Right lung (tissue), 5 donors: ENCODE results near the gene CENPP. TPM values are rescaled to one million over a fixed set of nuclear protein-coding genes. Genes with fewer than 3 reads are reported as not detected.

Source experiments
- DNase-seq, 2 donors: peaks; one replicate each; pipeline ENCODE4 v3.0.0-alpha.2; 2013
- polyA plus RNA-seq, 5 donors: library from polyadenylated mRNA; unstranded; fragments of 120-200 nt; gene quantifications; one replicate each; pipeline versions ENCODE4 v1.2.1 to v1.2.3, GENCODE V29; 2013; ENCODE audit warnings: inconsistent platforms in 1 of 5, low replicate concordance in 1 of 5; ENCODE audit not compliant: insufficient read length in 5 of 5, insufficient read depth in 1 of 5

The CENPP gene
- polyA plus RNA-seq, 5 donors, result 3.5 to 7.0 (median 5.9) TPM

GRCh38 chr9:92656537-92656925 is 330.8 kb downstream of the CENPP start:
- DNase-seq, result no peak

DNA sequence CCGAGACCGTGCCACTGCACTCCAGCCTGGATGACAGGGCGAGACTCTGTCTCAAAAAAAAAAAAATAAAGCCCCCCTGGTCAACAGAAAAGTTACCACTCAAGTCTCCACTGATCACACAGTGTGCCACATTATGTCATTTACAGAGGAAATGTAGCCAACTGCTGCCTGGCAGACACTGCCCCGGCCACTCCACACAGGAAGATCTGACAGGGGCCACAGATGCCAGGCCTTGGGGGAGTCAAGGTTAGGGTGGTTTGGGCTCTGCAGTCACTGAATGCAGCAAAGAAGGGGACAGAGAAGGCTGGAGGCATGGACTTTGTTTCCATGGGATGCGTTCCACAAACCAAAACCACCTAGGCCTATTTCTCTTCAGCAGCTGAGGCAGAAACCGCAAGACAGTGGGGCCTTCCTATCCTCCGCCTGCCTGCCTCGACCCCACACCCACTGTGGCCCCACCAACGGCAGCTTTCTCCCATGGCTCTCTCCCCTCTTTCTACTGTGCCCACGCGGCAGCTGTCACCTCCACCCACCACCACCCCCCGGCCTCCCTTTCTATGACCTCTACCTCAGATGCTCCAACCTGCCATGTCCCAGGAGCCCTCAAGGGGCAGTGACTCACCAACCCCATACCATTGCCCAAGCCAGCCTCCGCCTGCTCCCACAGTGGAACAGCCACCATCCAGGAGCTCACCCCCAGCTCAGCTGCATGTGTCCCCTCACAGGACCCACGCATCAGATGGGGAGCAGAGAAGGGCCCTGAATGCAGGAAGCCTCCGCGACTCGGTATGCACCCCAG is 331.7 kb downstream of the CENPP start:
- no peak for DNase-seq

DNA sequence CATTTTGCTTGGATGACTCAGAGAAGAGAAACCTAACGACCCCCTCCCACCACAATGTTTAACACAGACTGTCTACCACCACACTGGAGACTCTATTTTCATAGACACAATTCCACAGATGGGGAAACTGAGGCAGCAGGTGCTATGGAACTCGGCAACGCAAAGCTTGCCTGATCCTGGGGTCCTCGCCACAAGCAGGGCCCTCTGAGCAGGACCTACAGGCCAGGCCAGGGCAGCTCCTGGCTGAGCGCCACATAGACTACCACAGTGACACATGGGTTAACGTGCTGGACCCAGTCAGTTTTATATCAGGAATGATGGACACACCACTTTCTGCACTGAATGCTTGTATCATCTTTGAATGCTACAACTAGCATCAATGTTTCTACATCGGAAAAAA is 332.4 kb downstream of the CENPP start:
- no peak for DNase-seq

- DNase-seq, result no peak
Measured at GRCh38 chr9:92658611-92659010, 332.9 kb downstream of the CENPP start.

DNA sequence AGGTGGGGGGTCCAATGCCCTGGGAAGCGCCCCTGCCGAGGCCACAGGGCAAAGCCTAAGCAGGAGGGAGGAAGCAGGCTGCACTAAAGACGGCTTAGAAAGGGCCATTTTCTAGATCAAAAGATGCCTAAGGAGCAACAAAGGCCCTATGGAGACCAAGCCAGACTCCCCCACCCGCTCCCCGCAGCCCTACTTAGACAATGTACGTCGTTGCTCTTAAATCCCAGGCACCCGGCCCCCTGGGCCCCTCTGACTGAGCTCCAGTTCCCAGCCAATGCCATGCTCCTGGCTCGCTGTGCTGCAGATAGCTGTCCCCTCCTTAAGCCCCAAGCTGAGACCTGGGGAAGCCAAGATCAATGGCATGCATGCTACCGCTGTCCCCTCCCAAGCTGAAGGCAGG is 333.8 kb downstream of the CENPP start:
- no peak for DNase-seq

DNA sequence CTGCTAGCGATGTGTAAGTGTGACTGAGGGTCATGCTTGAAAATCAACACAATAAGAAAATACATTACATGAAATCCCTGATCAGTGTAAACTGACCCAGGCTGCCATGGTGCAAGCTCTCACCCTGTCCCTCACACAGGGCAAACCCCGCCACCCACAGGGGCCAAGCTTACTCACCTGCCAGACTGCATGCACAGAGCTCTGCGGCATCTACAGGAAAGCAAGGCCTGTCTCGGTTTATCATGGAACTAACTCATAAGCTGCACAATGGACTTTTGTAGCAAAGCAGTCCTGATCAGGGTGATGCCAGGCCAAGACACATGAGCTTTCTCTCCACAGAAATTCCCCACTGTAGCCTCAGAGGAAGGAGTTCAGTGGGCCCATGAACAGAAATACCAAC is 334.5 kb downstream of the CENPP start:
- DNase-seq, result no peak

- DNase-seq, result no peak
Measured at GRCh38 chr9:92661127-92661526, 335.4 kb downstream of the CENPP start.

GRCh38 chr9:92661743-92662142 is 336.0 kb downstream of the CENPP start:
- DNase-seq, result no peak

GRCh38 chr9:92663126-92663525 is 337.4 kb downstream of the CENPP start:
- no peak for DNase-seq

DNA sequence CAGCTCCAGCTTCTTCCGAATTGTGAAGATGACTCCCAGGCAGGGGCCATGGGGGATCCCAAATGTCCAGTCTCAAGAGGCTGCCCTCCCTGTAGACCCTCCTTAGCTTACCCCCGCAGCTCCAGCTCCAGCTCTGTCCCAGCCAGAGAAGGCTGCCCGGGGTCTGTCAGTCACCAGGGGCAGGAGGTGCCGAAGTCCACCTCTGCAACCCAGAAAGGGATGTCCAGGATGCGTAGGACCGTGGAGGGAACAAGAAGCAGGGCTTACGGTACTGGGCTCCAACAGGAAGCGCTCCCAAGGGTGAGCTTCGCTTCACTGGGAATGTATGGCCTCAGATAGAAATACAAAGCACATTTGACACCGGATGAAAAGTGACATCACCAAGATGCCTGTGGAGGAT is 338.2 kb downstream of the CENPP start:
- no peak for DNase-seq

DNA sequence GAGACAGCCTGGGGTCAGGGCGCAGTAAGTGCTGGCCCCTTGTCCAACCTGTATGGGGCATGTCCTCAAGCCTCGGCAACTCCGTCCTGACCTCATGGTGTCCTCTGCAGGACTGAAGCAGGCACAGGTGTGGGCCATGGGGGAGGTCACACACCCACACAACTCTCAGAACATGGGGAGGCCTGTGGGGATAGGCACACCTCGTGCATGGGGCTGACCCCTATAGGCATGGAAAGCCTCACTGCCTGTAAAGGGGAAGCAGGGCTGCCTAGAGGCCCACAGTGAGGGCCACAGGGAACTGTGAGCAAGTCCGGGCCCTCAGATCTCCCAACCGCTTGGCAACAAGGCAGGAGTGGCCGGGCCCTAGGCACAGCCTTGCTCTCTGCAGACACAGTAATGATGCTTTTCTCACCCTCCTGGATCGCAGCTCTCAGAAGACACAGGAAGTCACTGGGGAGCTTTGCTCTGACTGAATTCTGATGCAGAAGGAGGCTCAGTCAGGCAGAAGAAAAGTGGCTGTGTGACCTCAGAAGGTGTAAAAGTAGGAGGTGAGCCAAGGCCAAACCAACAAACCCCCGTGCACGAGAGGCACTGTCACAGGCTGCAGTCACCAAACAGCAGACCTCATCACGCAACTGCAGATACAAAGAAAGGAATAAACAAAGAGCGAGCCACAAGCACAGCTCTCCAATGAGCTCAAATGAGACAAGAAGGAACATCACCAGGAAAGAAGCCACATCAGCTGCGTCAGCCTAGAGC is 338.8 kb downstream of the CENPP start:
- DNase-seq, result no peak

DNA sequence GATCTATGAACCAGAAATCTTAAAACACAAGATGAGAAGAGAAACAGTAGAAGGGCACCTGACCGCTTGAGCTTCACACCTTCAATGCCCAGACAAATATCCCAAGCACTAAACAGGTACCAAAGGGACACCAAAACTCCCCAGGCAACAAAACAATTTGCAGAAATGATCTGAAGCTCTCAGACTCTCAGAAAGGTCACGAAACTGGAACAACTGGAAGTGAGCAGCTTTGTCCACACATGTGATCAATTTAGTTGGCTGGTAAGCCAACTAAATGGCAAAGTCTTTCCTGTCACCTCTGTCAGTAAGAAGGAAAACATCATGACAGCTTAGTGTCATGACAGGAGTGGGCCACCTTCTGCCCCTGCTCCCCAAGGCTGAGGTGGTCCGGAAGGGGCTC is 340.1 kb downstream of the CENPP start:
- no peak for DNase-seq

DNA sequence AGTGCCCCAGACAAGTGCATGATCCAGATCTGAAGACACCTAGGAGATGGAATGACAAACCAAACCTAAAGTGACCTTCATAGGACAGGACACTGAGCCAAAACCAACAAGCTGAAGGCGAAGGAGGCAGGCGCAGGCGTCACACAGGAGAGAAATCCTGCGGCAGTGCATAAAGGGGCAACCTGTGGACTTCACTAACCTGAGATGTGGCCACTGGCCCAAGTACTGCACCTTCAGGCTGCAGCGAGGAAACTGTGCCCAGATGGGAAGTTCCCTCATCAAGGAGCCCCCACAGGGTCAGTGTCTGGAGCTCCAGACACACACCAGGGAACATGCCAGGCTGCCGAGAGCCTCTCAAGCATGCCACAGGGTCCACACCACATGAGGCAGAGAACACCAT is 340.5 kb downstream of the CENPP start:
- DNase-seq, result no peak

DNA sequence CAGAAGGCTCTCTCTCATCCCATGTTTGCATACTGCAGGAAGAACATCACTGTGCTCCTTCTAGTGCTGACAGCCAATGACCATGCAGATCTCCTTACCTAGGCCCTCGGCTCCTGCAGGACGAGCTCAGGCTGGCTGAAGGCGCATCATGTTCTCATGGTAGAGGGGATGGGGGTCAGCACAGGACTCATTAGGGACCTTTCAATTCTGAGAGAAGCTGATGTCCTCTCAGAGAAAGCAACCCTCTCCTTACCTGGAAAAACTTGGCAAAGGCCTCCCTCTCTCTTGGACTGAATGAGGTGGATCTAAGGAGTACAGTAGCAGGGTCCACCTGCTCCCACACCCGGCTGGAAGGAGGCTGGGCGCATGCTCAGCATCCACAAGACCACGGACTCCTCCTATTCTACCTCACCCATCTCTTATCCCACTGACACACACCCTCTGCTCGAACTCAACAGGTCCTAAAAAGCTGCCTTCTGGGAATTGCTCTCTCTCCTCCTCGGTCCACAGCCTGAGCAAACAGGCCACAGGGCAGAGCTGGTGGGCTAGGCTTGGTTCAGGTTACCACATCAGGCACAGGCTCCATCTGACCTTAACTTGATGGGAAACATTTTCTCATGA is 341.3 kb downstream of the CENPP start:
- no peak for DNase-seq

- DNase-seq, result peak; percentile 1 to 7
Measured at GRCh38 chr9:92668746-92669526, 343.2 kb downstream of the CENPP start.

DNA sequence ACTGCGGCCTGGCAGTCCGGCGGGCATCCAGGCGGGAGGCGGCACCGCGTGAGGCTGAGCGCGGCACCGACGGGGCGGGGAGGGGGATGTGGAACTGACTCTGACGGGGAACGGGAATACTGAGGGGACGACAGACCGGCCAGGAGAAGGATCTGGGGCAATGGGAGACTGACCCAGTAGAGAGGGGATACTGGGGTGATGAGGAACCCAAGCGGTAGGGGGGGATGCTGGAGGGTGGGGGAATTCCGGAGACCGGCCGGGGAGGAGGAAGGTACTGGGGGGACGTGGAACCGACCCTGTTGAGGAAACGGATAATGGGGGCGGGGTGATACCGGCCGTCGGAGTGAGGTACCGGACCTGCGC is 343.8 kb downstream of the CENPP start:
- peak in 1 of 2 donors; percentile 6 for DNase-seq

Other genes with a start within 250 kb of the CENPP start
- 100 to 1,000 TPM in 1 of 5 donors, 10 to 100 TPM in 4; 77.2 to 100 (median 92.9) TPM for gene SPTLC1, start 210.5 kb upstream of the CENPP start, polyA plus RNA-seq
- 10 to 100 TPM; 71.8 to 92.2 (median 85.6) TPM for gene IARS1, start 32.3 kb upstream of the CENPP start, polyA plus RNA-seq
- 10 to 100 TPM; 40.5 to 61.8 (median 57.9) TPM for gene NOL8, start 603 bp upstream of the CENPP start, polyA plus RNA-seq
- gene OGN, start 78.6 kb downstream of the CENPP start, polyA plus RNA-seq, result 100 to 1,000 TPM; 136 to 201 (median 147) TPM
- gene OMD, start 98.5 kb downstream of the CENPP start, polyA plus RNA-seq, result 1 to 10 TPM in 4 of 5 donors, under 1 TPM in 1; 0.85 to 1.4 (median 1.2) TPM
- gene ASPN, start 156.6 kb downstream of the CENPP start, polyA plus RNA-seq, result 10 to 100 TPM in 1 of 5 donors, 1 to 10 TPM in 4; 5.8 to 13.9 (median 7.4) TPM
- 10 to 100 TPM; 35.4 to 62.1 (median 47.5) TPM for gene ECM2, start 210.0 kb downstream of the CENPP start, polyA plus RNA-seq